ENCODE measurements around the gene SHLD1.

SHLD1 gene

DNA sequence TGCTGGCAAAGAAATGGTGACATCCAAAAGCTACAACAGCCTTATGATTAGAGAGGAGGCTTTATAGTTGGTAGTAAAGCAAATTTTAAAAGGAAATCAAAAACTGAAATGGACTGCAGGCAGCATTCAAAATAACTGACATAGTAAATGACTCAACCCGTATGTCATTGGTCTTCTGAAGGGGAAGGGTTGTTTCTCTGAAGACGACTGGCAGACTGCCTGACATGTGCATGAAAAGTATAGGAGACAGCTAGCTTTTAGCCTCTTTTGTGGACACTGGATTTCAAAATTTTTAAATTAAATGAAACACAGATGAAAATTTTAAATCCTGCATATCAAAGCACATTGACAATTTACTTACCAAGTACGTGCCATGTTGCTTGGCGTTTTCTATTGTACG lies 109.4 kb downstream of the SHLD1 start:
- Histone ChIP-seq H3K4me2 (peak overlapping the region in 1 of 11 experiments; percentile 50; a peak in 1 of 22 replicates), H3K36me3 (peaks cover 0 to 17% (median 12%) of the 10 kb centered on the region in 11 experiments; a peak in 12 of 22 replicates)

DNA sequence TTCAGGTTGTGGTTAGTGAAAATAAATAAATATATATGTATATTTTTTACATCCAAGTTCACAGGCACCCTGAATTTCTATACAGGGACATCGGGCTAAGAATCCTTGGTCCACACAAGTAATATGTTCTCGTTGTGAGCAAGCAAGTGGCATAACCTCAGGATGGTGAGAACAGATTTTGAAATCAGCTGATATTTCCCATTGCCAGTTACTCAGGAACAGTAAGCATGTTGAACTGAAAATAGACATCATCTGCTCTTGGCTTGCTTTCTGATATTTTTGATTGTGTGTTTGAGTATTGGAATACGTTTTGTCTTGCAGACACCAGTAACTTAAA lies 112.5 kb downstream of the SHLD1 start:
- peaks cover 8 to 66% (median 35%) of the 10 kb centered on the region in 10 experiments for H3K4me1 ChIP-seq
- H3K27ac ChIP-seq: peak overlapping the region in 9 of 11 experiments; percentile 32 to 72 (median 59); a peak in 15 of 22 replicates
- TF ChIP-seq Cebpa-rat (IDR thresholded peaks at IDR 0.05): no peak
- H3K36me3 ChIP-seq: peaks cover 0 to 14% (median 6%) of the 10 kb centered on the region in 11 experiments; a peak in 7 of 22 replicates
- peak overlapping the region in 3 of 10 experiments; percentile 37 to 46 (median 40); a peak in 4 of 20 replicates for H3K4me3 ChIP-seq
- H3K9me3 ChIP-seq (replicated peaks in 1 of 11): peaks cover 0 to 15% (median 0%) of the 10 kb centered on the region in 11 experiments; a peak in 4 of 22 replicates
- no peaks in the 10 kb centered on the region for H4K20me1 ChIP-seq
- peak overlapping the region in 5 of 11 experiments; percentile 2 to 33 (median 22); a peak in 3 of 22 replicates for H3K9ac ChIP-seq
- H3K4me2 ChIP-seq: peak overlapping the region; percentile 24 to 94 (median 80); a peak in 21 of 22 replicates
- H3K27me3 ChIP-seq: no peaks in the 10 kb centered on the region

More for the DNA sequence above, 109.4 kb downstream of the SHLD1 start:
- Histone ChIP-seq H3K9me3 (replicated peaks in 1 of 11) (peaks cover 0 to 7% (median 0%) of the 10 kb centered on the region in 11 experiments; a peak in 2 of 22 replicates), H3K27me3 (no peaks in the 10 kb centered on the region), H4K20me1 (no peaks in the 10 kb centered on the region), H3K4me3 (no peak overlapping the region), H3K9ac (no peak overlapping the region), H3K4me1 (peaks cover 8 to 54% (median 31%) of the 10 kb centered on the region in 10 experiments), H3K27ac (no peak overlapping the region)
- no peak for TF ChIP-seq Cebpa-rat (IDR thresholded peaks at IDR 0.05)

GRCh38 chr20:5863040-5863833 lies 113.0 kb downstream of the SHLD1 start:
- Histone ChIP-seq H4K20me1 (no peaks in the 10 kb centered on the region), H3K27me3 (no peaks in the 10 kb centered on the region), H3K27ac (peak overlapping the region in 10 of 11 experiments; percentile 2 to 72 (median 58); a peak in 19 of 22 replicates), H3K9me3 (replicated peaks in 1 of 11) (peaks cover 0 to 15% (median 0%) of the 10 kb centered on the region in 11 experiments; a peak in 4 of 22 replicates), H3K4me1 (peaks cover 8 to 66% (median 35%) of the 10 kb centered on the region in 10 experiments), H3K4me3 (peak overlapping the region in 4 of 10 experiments; percentile 11 to 46 (median 38); a peak in 7 of 20 replicates), H3K36me3 (peaks cover 0 to 14% (median 6%) of the 10 kb centered on the region in 11 experiments; a peak in 7 of 22 replicates), H3K9ac (peak overlapping the region in 5 of 11 experiments; percentile 2 to 33 (median 22); a peak in 5 of 22 replicates), H3K4me2 (peak overlapping the region; percentile 24 to 94 (median 80); a peak in 21 of 22 replicates)
- peak in 2 of 11 experiments; percentile 11 to 34; a peak in 1 of 22 replicates for TF ChIP-seq Cebpa-rat (IDR thresholded peaks at IDR 0.05)

- Histone ChIP-seq H3K27ac (peak overlapping the region in 4 of 11 experiments; percentile 18 to 72 (median 64); a peak in 7 of 22 replicates), H3K9ac (no peak overlapping the region), H3K4me3 (no peak overlapping the region), H3K4me2 (peak overlapping the region in 6 of 11 experiments; percentile 26 to 94 (median 90); a peak in 10 of 22 replicates), H3K27me3 (no peaks in the 10 kb centered on the region), H3K36me3 (peaks cover 0 to 14% (median 6%) of the 10 kb centered on the region in 11 experiments; a peak in 7 of 22 replicates), H3K9me3 (replicated peaks in 1 of 11) (peaks cover 0 to 15% (median 0%) of the 10 kb centered on the region in 11 experiments; a peak in 4 of 22 replicates), H3K4me1 (peaks cover 8 to 62% (median 35%) of the 10 kb centered on the region in 10 experiments), H4K20me1 (no peaks in the 10 kb centered on the region)
- no peak for TF ChIP-seq Cebpa-rat (IDR thresholded peaks at IDR 0.05)
Measured at GRCh38 chr20:5864428-5864827, 114.2 kb downstream of the SHLD1 start.

- Histone ChIP-seq H3K9me3 (replicated peaks in 1 of 11) (peaks cover 0 to 15% (median 0%) of the 10 kb centered on the region in 11 experiments; a peak in 4 of 22 replicates), H3K9ac (no peak overlapping the region), H3K4me3 (no peak overlapping the region), H4K20me1 (no peaks in the 10 kb centered on the region), H3K27ac (peak overlapping the region in 2 of 11 experiments; percentile 50 to 60; a peak in 4 of 22 replicates), H3K36me3 (peaks cover 0 to 14% (median 6%) of the 10 kb centered on the region in 11 experiments; a peak in 7 of 22 replicates), H3K27me3 (no peaks in the 10 kb centered on the region), H3K4me2 (peak overlapping the region in 6 of 11 experiments; percentile 26 to 94 (median 90); a peak in 10 of 22 replicates), H3K4me1 (peaks cover 8 to 58% (median 35%) of the 10 kb centered on the region in 10 experiments)
- TF ChIP-seq Cebpa-rat (IDR thresholded peaks at IDR 0.05): no peak
Measured at GRCh38 chr20:5864873-5865587, 114.8 kb downstream of the SHLD1 start.

DNA sequence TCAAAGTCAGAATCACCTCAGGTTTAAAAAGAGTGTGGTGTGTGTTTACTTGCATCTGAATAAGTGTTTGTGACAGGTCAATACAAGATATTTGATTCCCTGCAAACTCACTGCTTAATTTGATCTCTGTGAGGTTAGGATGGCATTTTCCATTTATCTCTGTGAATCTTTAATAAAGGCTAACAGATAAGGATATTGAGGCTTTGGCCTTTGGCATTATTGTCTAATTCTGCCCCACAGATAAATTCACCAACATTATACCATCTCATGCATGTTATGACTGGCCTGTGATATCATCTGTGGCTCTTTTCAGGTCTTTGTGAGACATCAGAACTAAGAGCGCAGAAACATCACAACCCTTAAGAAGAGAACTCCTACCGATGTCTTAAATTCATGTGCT lies 115.4 kb downstream of the SHLD1 start:
- TF ChIP-seq Cebpa-rat (IDR thresholded peaks at IDR 0.05): no peak
- Histone ChIP-seq H3K9ac (no peak overlapping the region), H3K4me1 (peaks cover 8 to 55% (median 35%) of the 10 kb centered on the region in 10 experiments), H3K4me2 (peak overlapping the region in 2 of 11 experiments; percentile 87 to 94; a peak in 3 of 22 replicates), H3K36me3 (peaks cover 0 to 14% (median 6%) of the 10 kb centered on the region in 11 experiments; a peak in 7 of 22 replicates), H3K27me3 (no peaks in the 10 kb centered on the region), H3K27ac (peak overlapping the region in 1 of 11 experiments; percentile 50; a peak in 1 of 22 replicates), H3K9me3 (replicated peaks in 1 of 11) (peaks cover 0 to 15% (median 0%) of the 10 kb centered on the region in 11 experiments; a peak in 4 of 22 replicates), H3K4me3 (no peak overlapping the region), H4K20me1 (no peaks in the 10 kb centered on the region)

- Histone ChIP-seq H3K36me3 (no peaks in the 10 kb centered on the region), H3K27ac (no peak overlapping the region), H3K9me3 (replicated peaks in 1 of 11) (peaks cover 0 to 12% (median 2%) of the 10 kb centered on the region in 11 experiments; a peak in 5 of 22 replicates), H3K4me1 (peaks cover 0 to 27% (median 11%) of the 10 kb centered on the region in 10 experiments; a peak in 14 of 20 replicates), H3K4me2 (no peak overlapping the region), H3K4me3 (no peak overlapping the region), H3K27me3 (no peaks in the 10 kb centered on the region), H4K20me1 (no peaks in the 10 kb centered on the region), H3K9ac (no peak overlapping the region)
- no peak for TF ChIP-seq Cebpa-rat (IDR thresholded peaks at IDR 0.05)
Measured at GRCh38 chr20:5870568-5870981, 120.4 kb downstream of the SHLD1 start.
